Fibroblast of lung (primary cell): ENCODE measurements around the gene TPM4. TPM values are rescaled to one million over a fixed set of nuclear protein-coding genes. Genes with fewer than 3 reads are reported as not detected.

ENCODE experiments used
- DNase-seq, 2 donors: peaks; one replicate each; pipeline versions ENCODE4 v3.0.0 to v3.0.0-alpha.2; 2010; ENCODE audit warnings: low read depth in 2 of 2
- H2AFZ ChIP-seq: 2 replicates; pipeline ENCODE4 v1.5.1; 2012; ENCODE audit warnings: low read length, control low read depth, inconsistent platforms
- H3K27ac ChIP-seq: 2 replicates; pipeline ENCODE4 v1.5.1; 2011; ENCODE audit warnings: low read length, control low read depth; ENCODE audit not compliant: insufficient read depth
- H3K27me3 ChIP-seq: 2 replicates; pipeline ENCODE4 v1.5.1; 2011; ENCODE audit warnings: mild to moderate bottlenecking, low read length; ENCODE audit not compliant: control insufficient read depth, insufficient read depth
- H3K36me3 ChIP-seq: 2 replicates; pipeline ENCODE4 v1.5.1; 2011; ENCODE audit warnings: low read length; ENCODE audit not compliant: control insufficient read depth, insufficient read depth
- H3K4me1 ChIP-seq: 2 replicates; pipeline ENCODE4 v1.5.1; 2011; ENCODE audit warnings: low read length; ENCODE audit not compliant: control insufficient read depth, insufficient read depth; ENCODE audit errors: extremely low read depth
- H3K4me2 ChIP-seq: 2 replicates; pipeline ENCODE4 v1.5.1; 2011; ENCODE audit warnings: low read length, control low read depth; ENCODE audit not compliant: insufficient read depth; ENCODE audit errors: extremely low read depth
- H3K4me3 ChIP-seq, 4 experiments: fragments of 200-600 bp in 1 of 4; sonication (generic) in 1 of 4; replicated peaks in 1 of 4; 2 replicates each; pipeline ENCODE4 v1.5.1; 2011 to 2016; ENCODE audit warnings: low read length in 4 of 4, low read depth in 3 of 4, mild to moderate bottlenecking in 3 of 4, control low read depth in 2 of 4, inconsistent platforms in 1 of 4, mixed read lengths in 1 of 4; ENCODE audit not compliant: insufficient read depth in 1 of 4; ENCODE audit errors: control extremely low read depth in 1 of 4
- H3K79me2 ChIP-seq: 2 replicates; pipeline ENCODE4 v1.5.1; 2012; ENCODE audit warnings: mild to moderate bottlenecking, low read length, inconsistent platforms; ENCODE audit not compliant: control insufficient read depth, insufficient read depth
- H3K9ac ChIP-seq: 2 replicates; pipeline ENCODE4 v1.5.1; 2011; ENCODE audit warnings: mild to moderate bottlenecking, low read length, control low read depth; ENCODE audit not compliant: insufficient read depth
- H3K9me3 ChIP-seq: 2 replicates; pipeline ENCODE4 v1.5.1; 2012; ENCODE audit warnings: low read depth, low read length; ENCODE audit not compliant: control insufficient read depth, insufficient read depth
- H4K20me1 ChIP-seq: 2 replicates; pipeline ENCODE4 v1.5.1; 2011; ENCODE audit warnings: low read length; ENCODE audit not compliant: control insufficient read depth, insufficient read depth; ENCODE audit errors: extremely low read depth
- EZH2 ChIP-seq: IDR thresholded peaks from 2 replicates; pipeline ENCODE4 v1.5.1; 2012; ENCODE audit warnings: low read length, control low read depth, mild to moderate bottlenecking; ENCODE audit errors: missing control alignments
- polyA plus RNA-seq, 2 donors: library from polyadenylated mRNA; depleted of rRNA in 1 of 2; stranded (reverse) in 1 of 2; unstranded in 1 of 2; fragments of >200 nt; gene quantifications; 2 replicates each; pipeline ENCODE4 v1.2.1, GENCODE V29; 2011 to 2012; ENCODE audit warnings: missing spikeins in 1 of 2
- total RNA-seq: library from RNA; depleted of rRNA; stranded (reverse); fragments of >200 nt; gene quantifications from 2 replicates; pipeline ENCODE4 v1.2.1, GENCODE V29; 2014
- TF ChIP-seq, protein P1 (sequence below), 2 donors: IDR thresholded peaks in 1 of 2; conservative IDR thresholded peaks in 1 of 2; 1 replicate in 1 of 2; 2 replicates in 1 of 2; pipeline ENCODE4 v1.5.1; 2011 to 2012; ENCODE audit warnings: low read length in 2 of 2, control low read depth in 1 of 2, inconsistent platforms in 1 of 2, low read depth in 1 of 2, mild to moderate bottlenecking in 1 of 2

Gene TPM4
- total and polyA plus RNA-seq, 2 donors (not counting 1 experiment from before 2014, with no cell fraction given), result 822 to 2,577 TPM

- Histone ChIP-seq H3K27ac (no peak overlapping the region), H3K4me3 (no peak overlapping the region), H3K79me2 (no peaks in the 10 kb centered on the region), H3K27me3 (no peaks in the 10 kb centered on the region), H3K36me3 (no peaks in the 10 kb centered on the region), H2AFZ (no peak overlapping the region), H3K4me1 (no peaks in the 10 kb centered on the region), H3K9me3 (no peaks in the 10 kb centered on the region), H4K20me1 (no peaks in the 10 kb centered on the region), H3K4me2 (no peak overlapping the region), H3K9ac (no peak overlapping the region)
- no peak for DNase-seq
- TF ChIP-seq, protein P1, sequence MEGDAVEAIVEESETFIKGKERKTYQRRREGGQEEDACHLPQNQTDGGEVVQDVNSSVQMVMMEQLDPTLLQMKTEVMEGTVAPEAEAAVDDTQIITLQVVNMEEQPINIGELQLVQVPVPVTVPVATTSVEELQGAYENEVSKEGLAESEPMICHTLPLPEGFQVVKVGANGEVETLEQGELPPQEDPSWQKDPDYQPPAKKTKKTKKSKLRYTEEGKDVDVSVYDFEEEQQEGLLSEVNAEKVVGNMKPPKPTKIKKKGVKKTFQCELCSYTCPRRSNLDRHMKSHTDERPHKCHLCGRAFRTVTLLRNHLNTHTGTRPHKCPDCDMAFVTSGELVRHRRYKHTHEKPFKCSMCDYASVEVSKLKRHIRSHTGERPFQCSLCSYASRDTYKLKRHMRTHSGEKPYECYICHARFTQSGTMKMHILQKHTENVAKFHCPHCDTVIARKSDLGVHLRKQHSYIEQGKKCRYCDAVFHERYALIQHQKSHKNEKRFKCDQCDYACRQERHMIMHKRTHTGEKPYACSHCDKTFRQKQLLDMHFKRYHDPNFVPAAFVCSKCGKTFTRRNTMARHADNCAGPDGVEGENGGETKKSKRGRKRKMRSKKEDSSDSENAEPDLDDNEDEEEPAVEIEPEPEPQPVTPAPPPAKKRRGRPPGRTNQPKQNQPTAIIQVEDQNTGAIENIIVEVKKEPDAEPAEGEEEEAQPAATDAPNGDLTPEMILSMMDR (conservative IDR thresholded peaks at IDR 0.05 in 1 of 2, IDR thresholded peaks at IDR 0.05 in 1 of 2; ENCODE audit: low read depth in 1 of 2, low read length in 2 of 2), result no peak
- no peak for TF ChIP-seq EZH2
Measured at GRCh38 chr19:16034958-16035560, 41.2 kb upstream of the TPM4 start.

DNA sequence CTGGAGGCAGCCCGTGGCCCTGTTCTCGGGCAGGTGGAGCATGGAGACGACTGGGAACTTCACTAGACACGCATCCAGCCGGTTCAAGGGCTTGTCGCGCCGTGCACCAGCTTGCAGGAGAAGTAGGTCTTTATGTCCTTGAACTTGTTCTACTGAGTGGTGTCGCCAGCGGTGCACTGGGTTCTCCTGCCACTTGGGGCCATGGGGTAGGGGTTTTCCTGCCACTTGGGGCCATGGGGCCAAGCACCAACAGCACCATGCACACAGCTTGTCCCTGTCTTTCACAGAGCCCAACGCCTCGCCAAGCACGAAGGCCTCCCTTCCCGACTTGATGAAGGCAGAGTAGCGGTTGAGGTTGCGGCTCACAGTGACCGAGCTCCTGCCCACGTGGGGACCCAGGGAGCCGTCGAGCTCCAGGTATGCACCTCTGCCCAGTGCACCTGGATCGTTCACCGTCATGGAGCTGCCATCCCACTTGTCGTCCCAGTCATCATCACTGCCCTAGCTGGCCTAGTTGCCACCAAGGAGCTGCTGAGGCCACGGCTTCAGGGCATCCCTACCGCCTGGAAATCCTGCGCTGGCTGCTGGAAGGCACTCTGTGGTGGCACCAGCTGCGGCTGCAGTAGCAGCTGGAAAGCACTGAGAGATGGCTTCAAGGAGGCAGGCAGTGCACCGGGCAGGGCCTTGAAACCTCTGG, 40.5 kb upstream of the TPM4 start:
- H3K36me3 ChIP-seq, result no peaks in the 10 kb centered on the region
- no peak overlapping the region for H3K9ac ChIP-seq
- TF ChIP-seq, protein P1 (conservative IDR thresholded peaks at IDR 0.05 in 1 of 2, IDR thresholded peaks at IDR 0.05 in 1 of 2; ENCODE audit: low read depth in 1 of 2, low read length in 2 of 2), result no peak
- TF ChIP-seq EZH2, result no peak
- no peak overlapping the region for H3K27ac ChIP-seq
- no peak overlapping the region for H2AFZ ChIP-seq
- DNase-seq, result no peak
- no peaks in the 10 kb centered on the region for H3K9me3 ChIP-seq
- H3K27me3 ChIP-seq, result no peaks in the 10 kb centered on the region
- no peaks in the 10 kb centered on the region for H3K4me1 ChIP-seq
- H3K79me2 ChIP-seq, result no peaks in the 10 kb centered on the region
- H4K20me1 ChIP-seq, result no peaks in the 10 kb centered on the region
- H3K4me2 ChIP-seq, result no peak overlapping the region
- H3K4me3 ChIP-seq, result no peak overlapping the region

DNA sequence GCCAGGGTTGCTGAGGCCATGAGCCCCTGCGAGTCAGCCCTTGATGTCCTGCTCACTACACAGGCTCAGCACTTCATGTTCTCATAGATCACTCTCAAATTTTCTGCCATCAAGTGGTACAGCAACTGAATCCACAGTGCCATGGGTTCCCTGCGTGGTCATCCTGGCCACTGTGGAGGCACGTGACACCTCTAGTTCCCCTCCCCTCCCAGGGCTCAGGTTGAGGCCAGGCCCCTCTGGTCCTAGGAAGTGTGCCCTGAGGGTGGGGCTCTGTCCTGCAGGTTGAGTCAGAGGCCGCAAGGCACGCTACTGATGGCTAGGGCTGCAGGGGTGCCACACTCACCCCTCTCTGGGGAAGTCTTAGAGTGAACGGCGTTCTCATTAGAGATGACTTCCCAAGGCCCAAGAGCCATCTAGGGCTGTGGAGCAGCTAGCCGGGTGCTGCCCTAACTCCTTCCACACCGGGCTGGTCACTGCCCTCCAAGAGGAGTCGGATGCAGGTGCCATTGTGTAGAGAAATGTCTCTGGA, 39.8 kb upstream of the TPM4 start:
- Histone ChIP-seq H3K27ac (no peak overlapping the region), H3K79me2 (no peaks in the 10 kb centered on the region), H3K9ac (no peak overlapping the region), H3K36me3 (no peaks in the 10 kb centered on the region), H3K4me3 (no peak overlapping the region), H3K27me3 (no peaks in the 10 kb centered on the region), H4K20me1 (no peaks in the 10 kb centered on the region), H2AFZ (no peak overlapping the region), H3K4me2 (no peak overlapping the region), H3K4me1 (peaks cover 3% of the 10 kb centered on the region), H3K9me3 (no peaks in the 10 kb centered on the region)
- DNase-seq, result no peak
- TF ChIP-seq, protein P1 (conservative IDR thresholded peaks at IDR 0.05 in 1 of 2, IDR thresholded peaks at IDR 0.05 in 1 of 2; ENCODE audit: low read depth in 1 of 2, low read length in 2 of 2), result no peak
- no peak for TF ChIP-seq EZH2
